Stimulated activated CD8-positive, alpha-beta memory T cell treated with anti-CD3 and anti-CD28 coated beads, Interleukin-15, amount 100 ng/mL, for 4 hours (primary cell): ENCODE measurements around the gene TRMO.

Experiments
- DNase-seq, 2 donors: peaks; one replicate each; pipeline ENCODE4 v3.0.0-alpha.2; 2020; ENCODE audit warnings: low read depth in 2 of 2

Gene TRMO

GRCh38 chr9:97940233-97940632 lies 17.9 kb upstream of the TRMO start:
- no peak for DNase-seq

- DNase-seq, result peak in 1 of 2 donors; percentile 14
These were observed 15.9 kb upstream of the TRMO start, which contains the start of gene HEMGN for GRCh38 chr9:97938081-97938644. Gene HEMGN, minus strand, starts transcription at chr9:97938172. Its CDS starts 36 bp downstream, at chr9:97938136.

GRCh38 chr9:97936998-97937397 lies 14.7 kb upstream of the TRMO start:
- DNase-seq, result no peak

GRCh38 chr9:97935276-97935675 lies 13.0 kb upstream of the TRMO start:
- no peak for DNase-seq

GRCh38 chr9:97934321-97935115 lies 12.2 kb upstream of the TRMO start:
- no peak for DNase-seq

- DNase-seq, result no peak
These were observed 11.1 kb upstream of the TRMO start for GRCh38 chr9:97933297-97933998.

GRCh38 chr9:97930972-97931371 lies 8.7 kb upstream of the TRMO start:
- no peak for DNase-seq

GRCh38 chr9:97928986-97929604 lies 6.8 kb upstream of the TRMO start:
- no peak for DNase-seq

- no peak for DNase-seq
These were observed 3.4 kb upstream of the TRMO start for GRCh38 chr9:97925497-97926334.

GRCh38 chr9:97924386-97924785 lies 2.1 kb upstream of the TRMO start:
- DNase-seq, result no peak

GRCh38 chr9:97923529-97924108 lies 1.3 kb upstream of the TRMO start:
- peak in 1 of 2 donors; percentile 63 for DNase-seq

GRCh38 chr9:97919217-97919813 lies 3.0 kb downstream of the TRMO start:
- DNase-seq, result no peak

- no peak for DNase-seq
These were observed 3.7 kb downstream of the TRMO start for GRCh38 chr9:97918611-97919010.

GRCh38 chr9:97911970-97912369 lies 10.3 kb downstream of the TRMO start:
- no peak for DNase-seq

GRCh38 chr9:97911528-97911927 lies 10.8 kb downstream of the TRMO start:
- no peak for DNase-seq

GRCh38 chr9:97910357-97910756 lies 11.9 kb downstream of the TRMO start:
- no peak for DNase-seq

- no peak for DNase-seq
These were observed 13.6 kb downstream of the TRMO start for GRCh38 chr9:97908705-97909104.

GRCh38 chr9:97907632-97908031 lies 14.7 kb downstream of the TRMO start:
- DNase-seq, result no peak

GRCh38 chr9:97907046-97907445 lies 15.3 kb downstream of the TRMO start:
- DNase-seq, result no peak

- DNase-seq, result no peak
These were observed 16.0 kb downstream of the TRMO start for GRCh38 chr9:97906236-97906831.
